Gastroesophageal sphincter (tissue), 4 donors: ENCODE measurements around the gene KIRREL3. TPM values are rescaled to one million over a fixed set of nuclear protein-coding genes. Genes with fewer than 3 reads are reported as not detected.

Experiments
- ATAC-seq: fragments of 150-250 bp; one replicate; pipeline ENCODE4 v1.9.1; 2016; ENCODE audit warnings: mild to moderate bottlenecking, moderate library complexity
- H3K27ac ChIP-seq, 4 donors: fragments of 200-600 bp; sonication (generic) in 3 of 4; 1 replicate in 3 of 4; 2 replicates in 1 of 4; pipeline ENCODE4 v1.5.1; 2016 to 2019
- H3K27me3 ChIP-seq: fragments of 200-600 bp; sonication (generic); one replicate; pipeline ENCODE4 v1.5.1; 2019
- H3K36me3 ChIP-seq, 2 donors: fragments of 200-600 bp; sonication (generic); one replicate each; pipeline ENCODE4 v1.5.1; 2019; ENCODE audit warnings: control low read depth in 1 of 2
- H3K4me1 ChIP-seq, 3 donors: fragments of 200-600 bp; sonication (generic); 1 replicate in 2 of 3; 2 replicates in 1 of 3; pipeline ENCODE4 v1.5.1; 2016 to 2019; ENCODE audit warnings: control low read depth in 2 of 3
- H3K4me3 ChIP-seq, 2 donors: fragments of 200-600 bp; sonication (generic); one replicate each; pipeline ENCODE4 v1.5.1; 2019; ENCODE audit warnings: mild to moderate bottlenecking in 1 of 2, moderate library complexity in 1 of 2
- H3K9me3 ChIP-seq, 3 donors: fragments of 200-600 bp; sonication (generic); one replicate each; pipeline ENCODE4 v1.5.1; 2017 to 2019; ENCODE audit warnings: control low read depth in 2 of 3
- CTCF ChIP-seq, 4 experiments: fragments of 200-600 bp in 2 of 4; fragments of 450-650 bp in 2 of 4; sonication (generic) in 1 of 4; IDR thresholded peaks; one replicate each; pipeline ENCODE4 v1.5.1; 2017 to 2019; ENCODE audit warnings: antibody characterized with exemption in 4 of 4, mild to moderate bottlenecking in 2 of 4, moderate library complexity in 2 of 4
- EP300 ChIP-seq: sonication (generic); formaldehyde crosslinking; IDR thresholded peaks from one replicate; pipeline ENCODE4 v1.6.1; 2017; ENCODE audit warnings: antibody characterized with exemption, mild to moderate bottlenecking
- POLR2A ChIP-seq, 2 donors: fragments of 450-650 bp; IDR thresholded peaks; one replicate each; pipeline ENCODE4 v1.6.1; 2017; ENCODE audit warnings: antibody characterized with exemption in 2 of 2, mild to moderate bottlenecking in 2 of 2, moderate library complexity in 1 of 2
- POLR2AphosphoS5 ChIP-seq: sonication (generic); formaldehyde crosslinking; IDR thresholded peaks from one replicate; pipeline ENCODE4 v1.6.1; 2017; ENCODE audit warnings: antibody characterized with exemption
- whole genome bisulfite sequencing, 2 donors: methylation state at CpG; one replicate each; pipeline ENCODE4 v1.1.5; 2018; ENCODE audit warnings: low coverage in 1 of 2; 5-methylcytosine and 5-hydroxymethylcytosine counted together
- total RNA-seq, 4 donors: library from RNA; depleted of rRNA; stranded (reverse); fragments of >200 nt; gene quantifications; one replicate each; pipeline ENCODE4 v1.1.0, GENCODE V29; 2016

Gene KIRREL3
- total RNA-seq, 4 donors from 2014 or later = 0.54 to 3.9 (median 1.4) TPM

DNA sequence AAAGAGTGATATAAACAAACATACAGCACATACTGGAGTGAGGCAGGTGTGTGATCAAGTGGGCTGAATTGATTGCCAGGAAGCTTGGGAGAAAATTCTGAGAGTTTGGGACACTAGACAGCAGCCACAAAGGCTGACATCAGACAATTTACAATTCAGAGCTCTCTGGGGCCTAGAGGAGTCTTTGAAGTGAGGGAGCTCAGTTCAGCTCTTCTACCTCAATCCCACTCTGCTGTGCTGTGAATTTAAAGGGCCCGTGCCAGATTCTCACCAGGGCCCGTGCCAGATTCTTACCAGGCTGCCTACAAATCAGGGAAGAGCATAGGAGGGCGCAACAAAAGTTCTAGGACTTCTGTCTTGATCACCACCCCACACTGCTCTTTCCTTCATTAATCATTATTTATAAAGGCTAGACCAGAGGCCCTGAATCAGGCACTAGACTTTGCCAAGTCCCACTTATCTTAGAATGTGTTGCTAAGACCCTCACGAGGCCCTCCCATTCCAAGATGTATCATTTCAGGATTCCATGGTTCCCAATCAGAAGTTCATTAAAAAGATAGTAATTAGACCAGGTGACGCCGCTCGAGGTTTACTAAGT is 112.4 kb downstream of the KIRREL3 start:
- Histone ChIP-seq H3K4me3 (no peak overlapping the region), H3K4me1 (peaks cover 0 to 9% (median 0%) of the 10 kb centered on the region in 3 donors), H3K27me3 (peaks cover 22% of the 10 kb centered on the region), H3K36me3 (no peaks in the 10 kb centered on the region), H3K9me3 (no peaks in the 10 kb centered on the region), H3K27ac (no peak overlapping the region)
- TF ChIP-seq CTCF (IDR thresholded peaks at IDR 0.05) (no peak), POLR2AphosphoS5 (no peak), EP300 (no peak), POLR2A (IDR thresholded peaks at IDR 0.05) (no peak)
- WGBS, 2 donors = 55 to 71% methylated on average over 4 to 6 of the region's 7 CpGs
- no peak for ATAC-seq

DNA sequence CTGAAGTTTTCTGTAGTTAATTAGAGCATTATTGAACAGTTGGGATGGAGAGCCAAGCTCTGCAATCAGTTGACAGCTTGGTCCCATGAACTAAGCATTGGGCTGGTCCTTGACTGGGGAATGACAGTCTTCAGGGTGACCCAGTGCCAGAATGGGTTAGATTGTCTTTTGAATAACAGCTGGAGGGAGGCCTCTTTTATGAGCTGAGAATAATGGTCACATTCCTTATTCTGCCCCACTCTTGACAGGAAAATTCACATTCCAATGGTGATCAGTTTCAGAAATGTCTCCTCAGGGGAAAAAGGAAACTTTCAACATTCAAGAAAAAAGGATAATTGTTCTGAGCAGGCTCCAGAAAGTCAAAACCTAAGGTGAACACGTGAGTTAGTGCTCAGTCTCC is 113.9 kb downstream of the KIRREL3 start:
- no peak for TF ChIP-seq POLR2AphosphoS5
- no peak for TF ChIP-seq POLR2A (IDR thresholded peaks at IDR 0.05)
- TF ChIP-seq CTCF (IDR thresholded peaks at IDR 0.05) = no peak
- no peak for TF ChIP-seq EP300
- H3K36me3 ChIP-seq = no peaks in the 10 kb centered on the region
- ATAC-seq = no peak
- H3K27me3 ChIP-seq = peaks cover 22% of the 10 kb centered on the region
- H3K27ac ChIP-seq = no peak overlapping the region
- H3K4me1 ChIP-seq = peaks cover 0 to 4% (median 0%) of the 10 kb centered on the region in 3 donors
- 40 to 64% methylated on average over 1 of the region's 1 CpG for WGBS, 2 donors
- no peak overlapping the region for H3K4me3 ChIP-seq
- no peaks in the 10 kb centered on the region for H3K9me3 ChIP-seq

DNA sequence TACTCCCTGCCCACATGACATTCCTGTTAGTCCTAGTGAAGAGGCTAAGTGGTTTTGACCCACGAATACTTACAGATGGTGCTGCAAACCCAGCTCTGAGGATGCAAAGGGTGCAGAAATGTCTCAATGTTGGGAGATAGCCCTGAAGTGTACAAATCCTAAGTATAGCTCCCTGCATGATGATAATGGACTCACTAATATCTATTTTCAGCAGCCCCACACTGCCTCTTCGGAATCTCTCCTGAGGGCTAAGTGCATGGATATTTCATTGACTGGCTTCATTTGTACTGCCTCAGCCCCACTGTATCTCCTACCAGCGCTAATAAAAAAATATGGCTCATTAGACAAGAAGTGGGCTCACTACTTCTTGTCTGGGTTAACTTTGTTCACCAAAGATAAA is 114.5 kb downstream of the KIRREL3 start:
- Histone ChIP-seq H3K9me3 (no peaks in the 10 kb centered on the region), H3K27ac (no peak overlapping the region), H3K27me3 (peaks cover 22% of the 10 kb centered on the region), H3K4me3 (no peak overlapping the region), H3K4me1 (no peaks in the 10 kb centered on the region), H3K36me3 (no peaks in the 10 kb centered on the region)
- 90 to 93% methylated on average over 3 of the region's 3 CpGs for WGBS, 2 donors
- no peak for TF ChIP-seq EP300
- ATAC-seq = no peak

GRCh38 chr11:126884594-126884993 is 116.0 kb downstream of the KIRREL3 start:
- Histone ChIP-seq H3K9me3 (no peaks in the 10 kb centered on the region), H3K4me1 (no peaks in the 10 kb centered on the region), H3K27me3 (peaks cover 14% of the 10 kb centered on the region), H3K36me3 (no peaks in the 10 kb centered on the region), H3K4me3 (no peak overlapping the region), H3K27ac (no peak overlapping the region)
- no peak for ATAC-seq
- no peak for TF ChIP-seq CTCF (IDR thresholded peaks at IDR 0.05)
- no peak for TF ChIP-seq EP300
- TF ChIP-seq POLR2AphosphoS5 = no peak
- TF ChIP-seq POLR2A (IDR thresholded peaks at IDR 0.05) = no peak
- 61 to 64% methylated on average over 5 of the region's 5 CpGs for WGBS, 2 donors

DNA sequence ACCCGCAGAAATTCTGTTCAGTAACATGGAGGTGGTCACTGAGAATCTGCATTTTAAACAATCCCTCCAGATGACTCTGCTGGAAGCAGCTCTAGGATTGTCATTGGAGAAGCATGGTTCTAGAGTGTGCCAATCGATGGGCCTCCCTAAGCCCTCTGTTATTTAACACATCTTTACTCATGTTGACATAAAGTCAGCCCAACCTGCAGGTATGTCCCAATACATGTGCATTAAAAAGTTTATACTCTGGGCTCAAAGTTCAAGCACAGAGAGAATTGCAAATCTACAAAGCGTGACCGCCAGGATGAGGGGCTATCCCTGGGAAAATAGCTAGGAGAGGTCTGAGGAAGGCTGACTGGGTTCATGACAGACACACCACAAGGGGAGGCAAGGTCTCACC is 116.4 kb downstream of the KIRREL3 start:
- H3K27me3 ChIP-seq = peaks cover 14% of the 10 kb centered on the region
- no peak overlapping the region for H3K27ac ChIP-seq
- WGBS, 2 donors = 75% methylated on average over 4 of the region's 4 CpGs; no CpG with 5 or more reads in 1 of the 2 donors
- H3K9me3 ChIP-seq = no peaks in the 10 kb centered on the region
- no peak overlapping the region for H3K4me3 ChIP-seq
- H3K36me3 ChIP-seq = no peaks in the 10 kb centered on the region
- H3K4me1 ChIP-seq = no peaks in the 10 kb centered on the region
- ATAC-seq = no peak
- TF ChIP-seq POLR2AphosphoS5 = no peak
- no peak for TF ChIP-seq POLR2A (IDR thresholded peaks at IDR 0.05)
- TF ChIP-seq EP300 = no peak
- no peak for TF ChIP-seq CTCF (IDR thresholded peaks at IDR 0.05)
